Measurements from ENCODE around the gene CCDC134.
"Not testable (repeated sequence)": the region's sequence is repeated elsewhere in the genome, so short reads cannot be mapped to it uniquely, and the experiment has no call there.

CCDC134 gene

GRCh38 chr22:41868556-41868955 is 68.1 kb downstream of the CCDC134 start:
- H3K4me3 ChIP-seq (ENCODE audit: low read length): no peak overlapping the region
- TF ChIP-seq, protein P1, sequence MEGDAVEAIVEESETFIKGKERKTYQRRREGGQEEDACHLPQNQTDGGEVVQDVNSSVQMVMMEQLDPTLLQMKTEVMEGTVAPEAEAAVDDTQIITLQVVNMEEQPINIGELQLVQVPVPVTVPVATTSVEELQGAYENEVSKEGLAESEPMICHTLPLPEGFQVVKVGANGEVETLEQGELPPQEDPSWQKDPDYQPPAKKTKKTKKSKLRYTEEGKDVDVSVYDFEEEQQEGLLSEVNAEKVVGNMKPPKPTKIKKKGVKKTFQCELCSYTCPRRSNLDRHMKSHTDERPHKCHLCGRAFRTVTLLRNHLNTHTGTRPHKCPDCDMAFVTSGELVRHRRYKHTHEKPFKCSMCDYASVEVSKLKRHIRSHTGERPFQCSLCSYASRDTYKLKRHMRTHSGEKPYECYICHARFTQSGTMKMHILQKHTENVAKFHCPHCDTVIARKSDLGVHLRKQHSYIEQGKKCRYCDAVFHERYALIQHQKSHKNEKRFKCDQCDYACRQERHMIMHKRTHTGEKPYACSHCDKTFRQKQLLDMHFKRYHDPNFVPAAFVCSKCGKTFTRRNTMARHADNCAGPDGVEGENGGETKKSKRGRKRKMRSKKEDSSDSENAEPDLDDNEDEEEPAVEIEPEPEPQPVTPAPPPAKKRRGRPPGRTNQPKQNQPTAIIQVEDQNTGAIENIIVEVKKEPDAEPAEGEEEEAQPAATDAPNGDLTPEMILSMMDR (conservative IDR thresholded peaks at IDR 0.05; ENCODE audit: low read length): no peak
- no peak for DNase-seq (ENCODE audit: low read depth)

DNA sequence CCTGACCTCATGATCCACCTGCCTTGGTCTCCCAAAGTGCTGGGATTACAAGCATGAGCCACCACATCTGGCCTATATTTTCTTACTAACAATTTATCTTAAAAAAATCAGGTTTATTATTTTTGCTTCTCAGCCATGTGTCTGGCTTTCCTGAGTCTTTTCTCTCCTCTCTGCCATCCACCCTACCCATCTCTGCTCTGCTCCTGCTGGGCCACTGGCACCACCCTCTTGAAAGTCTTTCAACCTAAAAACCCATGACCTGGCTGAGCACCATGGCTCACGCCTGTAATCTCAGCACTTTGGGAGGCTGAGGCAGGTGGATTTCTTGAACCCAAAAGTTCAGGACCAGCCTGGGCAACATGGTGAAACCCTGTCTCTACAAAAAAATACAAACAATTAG is 69.6 kb downstream of the CCDC134 start:
- DNase-seq (ENCODE audit: low read depth); H3K4me3 ChIP-seq (ENCODE audit: low read length): not testable (repeated sequence)

GRCh38 chr22:41870786-41871185 is 70.3 kb downstream of the CCDC134 start:
- no peak for DNase-seq (ENCODE audit: low read depth)
- TF ChIP-seq, protein P1 (conservative IDR thresholded peaks at IDR 0.05; ENCODE audit: low read length): no peak
- no peak overlapping the region for H3K4me3 ChIP-seq (ENCODE audit: low read length)

DNA sequence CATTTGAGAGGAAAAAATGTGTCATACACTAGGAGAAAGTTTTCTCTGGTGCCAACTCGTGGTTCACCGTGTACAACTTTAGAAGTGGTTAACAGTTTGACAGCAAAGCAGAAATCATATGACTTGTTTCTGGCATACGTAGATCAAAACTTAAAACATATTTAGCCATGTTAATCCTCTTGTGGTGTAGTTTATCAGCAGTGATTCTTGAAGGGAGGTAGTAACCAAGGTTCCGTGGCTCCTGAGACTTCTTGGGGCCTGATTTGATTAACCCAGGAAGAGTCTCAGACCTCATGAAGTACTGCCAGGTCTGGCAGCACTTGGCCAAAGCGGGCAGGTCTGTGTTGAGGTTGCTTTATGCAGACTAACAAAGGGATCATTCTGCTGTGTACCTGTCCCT is 72.9 kb downstream of the CCDC134 start:
- TF ChIP-seq, protein P1 (conservative IDR thresholded peaks at IDR 0.05; ENCODE audit: low read length): no peak
- no peak overlapping the region for H3K4me3 ChIP-seq (ENCODE audit: low read length)
- DNase-seq (ENCODE audit: low read depth): no peak

DNA sequence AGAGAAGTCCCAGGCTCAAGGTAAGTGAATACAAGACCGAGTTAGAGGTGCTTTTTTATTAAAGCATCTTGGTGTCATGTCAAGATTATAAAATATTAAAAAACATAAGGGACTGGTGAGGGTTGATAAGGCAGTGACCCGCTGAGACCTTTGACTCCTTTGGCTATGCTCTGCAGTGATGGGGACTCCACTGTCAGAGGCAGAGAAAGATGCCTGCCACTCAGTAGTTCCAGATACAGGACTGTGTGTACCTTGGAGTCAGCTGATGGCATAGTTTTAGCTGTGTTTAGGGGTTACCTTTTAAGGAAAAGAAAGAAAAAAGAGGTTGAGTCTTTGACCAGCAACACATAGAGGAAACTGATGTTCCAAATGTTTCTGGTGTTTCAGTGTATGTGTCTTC is 73.6 kb downstream of the CCDC134 start:
- DNase-seq (ENCODE audit: low read depth): no peak
- H3K4me3 ChIP-seq (ENCODE audit: low read length): no peak overlapping the region
- TF ChIP-seq, protein P1 (conservative IDR thresholded peaks at IDR 0.05; ENCODE audit: low read length): no peak

DNA sequence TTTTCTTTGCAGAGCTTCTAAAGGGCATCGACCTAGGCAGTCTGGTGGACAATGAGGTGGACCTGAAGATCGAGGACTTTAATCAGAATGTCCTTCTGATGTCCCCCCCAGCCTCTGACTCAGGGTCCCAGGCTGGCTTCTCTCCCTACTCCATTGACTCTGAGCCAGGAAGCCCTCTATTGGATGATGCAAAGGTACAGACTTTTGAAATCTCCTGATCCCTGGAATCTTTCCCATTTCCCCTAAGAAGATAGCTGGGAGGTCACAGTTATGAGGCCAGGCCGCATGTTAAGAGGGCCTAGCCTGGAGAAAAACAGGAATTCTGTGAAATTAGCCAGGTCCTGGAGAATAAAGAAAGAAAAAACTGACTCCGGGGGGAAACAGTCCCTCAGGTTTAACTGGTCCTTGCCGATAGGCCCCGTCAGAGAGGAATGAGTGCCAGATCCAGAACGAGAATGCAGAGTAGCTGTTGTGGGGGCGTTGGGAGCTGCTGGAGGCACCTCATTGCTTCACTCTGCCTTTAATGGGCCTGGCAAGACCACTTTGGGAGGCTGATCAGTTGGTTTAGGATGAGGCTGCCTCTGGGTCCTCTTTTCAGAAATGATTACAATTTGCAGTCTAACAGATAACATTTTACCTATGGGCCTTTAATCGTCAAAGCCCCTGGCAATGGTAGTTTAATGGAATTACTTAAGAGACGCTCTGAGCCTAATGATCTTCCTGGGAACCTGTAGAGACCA is 75.2 kb downstream of the CCDC134 start:
- H3K4me3 ChIP-seq (ENCODE audit: low read length): no peak overlapping the region
- DNase-seq (ENCODE audit: low read depth): no peak
- TF ChIP-seq, protein P1 (conservative IDR thresholded peaks at IDR 0.05; ENCODE audit: low read length): no peak

Data from AG10803 (cell line).